Right ventricle myocardium inferior (tissue), 1 donor: ENCODE measurements around the gene SLC23A1. TPM values are rescaled to one million over a fixed set of nuclear protein-coding genes. Genes with fewer than 3 reads are reported as not detected.
"Not testable (repeated sequence)": the region's sequence is repeated elsewhere in the genome, so short reads cannot be mapped to it uniquely, and the experiment has no call there.

Experiments
- ATAC-seq: fragments of 200-7000 bp; cut with Tn5 transposase; one replicate; pipeline ENCODE4 v1.9.1; 2020; ENCODE audit warnings: mild to moderate bottlenecking, moderate library complexity
- DNase-seq: peaks from one replicate; pipeline ENCODE4 v3.0.0; 2021; ENCODE audit errors: missing footprints
- intact Hi-C: fragments of 100-400 bp; cut with DNase I; formaldehyde crosslinking; loops from one replicate; pipeline ENCODE4 v1.11.0; 2022
- total RNA-seq: library from RNA; stranded (reverse); fragmentation: NEBNext Ultra II Directional; extraction: Animal tissue kit (Norgen Biotek cat#: 25700); gene quantifications from one replicate; pipeline ENCODE4 v1.2.1, GENCODE V29; 2021
- donor health status: DM: no; HTN: yes; CAD: no; lungs with severe emphysema.

SLC23A1 gene
- total RNA-seq, 1 donor from 2014 or later: not detected

GRCh38 chr5:139345442-139345841 is 37.7 kb downstream of the SLC23A1 start:
- DNase-seq, intact Hi-C loops, ATAC-seq: not testable (repeated sequence)

DNA sequence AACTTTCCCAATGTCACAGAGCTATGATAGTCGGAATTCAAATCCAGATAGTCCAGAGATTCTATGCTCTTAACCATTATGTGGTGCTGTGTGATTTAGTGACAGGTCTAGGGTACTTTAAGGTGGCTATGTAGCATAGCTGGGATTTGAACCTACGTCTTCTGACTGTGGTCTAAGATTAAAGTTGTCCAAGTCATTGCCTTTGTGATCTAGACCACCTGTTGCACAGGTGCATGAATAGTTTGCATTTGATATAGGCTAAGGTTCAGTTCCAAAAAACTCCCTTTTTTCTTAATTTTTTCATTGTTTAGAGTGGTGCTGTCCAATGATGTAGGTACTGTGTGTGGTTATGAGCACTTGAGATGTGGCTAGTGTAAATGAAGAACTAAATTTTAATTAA is 38.9 kb downstream of the SLC23A1 start:
- ATAC-seq: no peak
- intact Hi-C loops: loop anchor here (5.0 kb wide), 1 partner anchor 767 kb away; the partner anchor contains the start of gene HSPA9
- DNase-seq: no peak

DNA sequence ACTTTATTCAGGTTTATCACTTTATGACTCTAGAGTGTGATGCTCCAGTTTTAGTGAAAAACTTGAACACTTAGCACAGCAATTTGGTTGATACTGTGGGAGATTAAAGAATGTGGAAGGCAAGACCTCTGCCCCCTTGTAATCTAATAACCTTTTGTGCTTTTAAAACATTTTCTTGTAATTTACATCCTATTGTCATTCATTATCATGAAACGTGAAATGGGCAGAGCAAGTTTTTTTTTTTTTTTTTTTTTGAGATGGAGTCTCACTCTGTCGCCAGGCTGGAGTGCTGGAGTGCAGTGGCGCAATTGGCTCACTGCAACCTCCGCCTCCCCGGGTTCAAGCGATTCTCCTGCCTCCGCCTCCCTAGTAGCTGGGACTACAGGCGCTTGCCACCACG is 39.6 kb downstream of the SLC23A1 start:
- intact Hi-C loops: loop anchor here (2.0 to 5.0 kb wide), 2 partner anchors 51 to 766 kb away; partner anchors contain the start of genes HSPA9 and PROB1
- no peak for DNase-seq
- no peak for ATAC-seq

DNA sequence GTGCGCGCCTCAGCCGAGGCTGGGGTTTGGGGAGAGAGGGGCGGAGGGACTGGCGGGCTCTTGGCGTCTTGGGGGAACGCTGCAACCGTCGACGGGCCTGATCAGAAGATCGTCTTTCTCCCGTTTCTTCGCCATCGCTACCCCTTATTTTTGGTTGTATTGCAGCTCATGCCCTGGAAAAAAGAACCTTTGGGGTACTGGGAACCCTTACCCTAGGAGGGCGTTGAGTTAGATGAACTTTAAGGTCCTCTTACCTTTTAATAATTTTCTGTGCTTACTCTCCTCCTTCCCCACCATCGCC is 40.7 kb downstream of the SLC23A1 start:
- DNase-seq (no peak), ATAC-seq (no peak)
- intact Hi-C loops: loop anchor here (2.0 to 5.0 kb wide), 2 partner anchors 52 to 765 kb away; partner anchors contain the start of genes HSPA9 and PROB1

DNA sequence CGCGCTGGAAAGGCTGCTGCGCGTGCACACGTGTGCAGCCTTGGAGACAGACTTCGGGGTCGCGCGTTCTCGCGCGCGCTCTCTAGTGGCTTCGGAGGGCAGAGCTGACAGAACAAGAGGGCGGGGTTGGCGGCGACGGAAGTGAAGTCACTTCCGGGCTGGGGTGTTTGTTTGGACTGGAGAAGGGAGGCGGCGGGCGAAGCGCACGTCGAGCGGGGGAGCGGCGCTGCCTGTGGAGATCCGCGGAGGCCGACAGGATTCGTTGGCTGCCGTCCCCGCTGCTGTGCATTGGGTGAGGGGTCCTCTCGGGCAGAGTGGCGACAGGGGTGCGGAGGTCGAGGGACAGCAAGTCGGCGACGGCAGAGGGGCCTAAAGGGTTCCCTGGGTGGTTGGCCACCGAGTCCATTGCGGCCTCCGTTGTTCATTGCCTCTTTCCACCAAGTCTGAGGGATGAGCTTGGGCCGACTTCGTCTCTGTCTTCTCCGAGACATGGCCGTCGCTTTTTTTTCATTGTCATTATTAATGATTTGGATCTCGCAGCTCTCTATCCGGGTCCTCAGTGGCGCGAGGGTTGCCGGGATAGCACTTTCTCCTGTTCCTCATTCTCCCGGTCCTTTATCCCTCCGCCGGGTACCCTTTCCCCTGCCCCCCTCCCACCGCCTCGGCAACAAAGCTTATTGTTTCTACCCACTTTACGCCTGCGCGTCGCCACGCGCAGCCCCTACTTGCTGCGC is 41.2 kb downstream of the SLC23A1 start, which contains the start of gene PAIP2:
Gene PAIP2 (plus strand): TSS at position 166 of the 734 bp plus-strand sequence. CDS start 21,931 bp downstream, outside the sequence.
- peak; percentile 100 for DNase-seq
- ATAC-seq: peak; percentile 97
- intact Hi-C loops: loop anchor here (2.0 to 5.0 kb wide), 3 partner anchors 47 to 765 kb away; partner anchors contain the start of genes HSPA9 and PROB1

DNA sequence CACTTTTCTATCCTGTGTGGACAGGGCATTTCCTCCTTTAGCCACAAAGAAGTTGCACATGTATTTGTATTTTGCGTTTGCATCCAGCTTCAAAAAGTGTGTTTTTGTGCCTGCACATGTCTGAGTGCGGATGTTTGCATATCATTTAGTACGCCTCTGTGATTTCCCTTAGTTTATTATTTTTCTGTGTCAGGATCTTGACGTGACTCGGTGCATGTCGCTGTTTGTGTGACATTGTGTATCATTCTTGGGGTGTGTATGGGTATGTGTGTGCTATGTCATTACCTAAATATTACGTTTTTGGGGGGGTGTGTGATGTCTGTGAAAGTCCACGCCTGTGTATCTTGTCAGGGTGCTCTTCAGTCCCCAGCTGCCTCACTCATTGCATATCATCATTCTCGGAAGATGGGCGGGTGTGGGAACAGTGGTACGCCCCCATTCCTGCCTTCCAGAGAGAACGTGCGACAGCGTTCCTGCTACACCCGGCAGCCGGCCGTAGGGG is 41.9 kb downstream of the SLC23A1 start:
- intact Hi-C loops: loop anchor here (2.0 to 5.0 kb wide), 2 partner anchors 46 to 764 kb away; partner anchors contain the start of gene HSPA9
- no peak for ATAC-seq
- no peak for DNase-seq

GRCh38 chr5:139340051-139340450 is 43.0 kb downstream of the SLC23A1 start:
- ATAC-seq (no peak), DNase-seq (no peak)
- intact Hi-C loops: loop anchor here (2.0 to 5.0 kb wide), 2 partner anchors 45 to 763 kb away; partner anchors contain the start of gene HSPA9

- intact Hi-C loops: loop anchor here (10.0 kb wide), 1 partner anchor 901 kb away; the partner anchor contains the start of gene REEP2
- DNase-seq (no peak), ATAC-seq (no peak)
These were observed 47.3 kb downstream of the SLC23A1 start for GRCh38 chr5:139335811-139336210.

Other genes with a start within 250 kb of the SLC23A1 start
- 46.2 TPM for gene SIL1, start 184.9 kb downstream of the SLC23A1 start, total RNA-seq
- gene MATR3, start 89.6 kb downstream of the SLC23A1 start, total RNA-seq: 120 TPM
- gene PAIP2, start 41.4 kb downstream of the SLC23A1 start, total RNA-seq: 144 TPM
- gene MZB1, start 6.6 kb upstream of the SLC23A1 start, total RNA-seq: 1.2 TPM
- 49.3 TPM for gene PROB1, start 11.8 kb upstream of the SLC23A1 start, total RNA-seq
- gene SPATA24, start 20.8 kb upstream of the SLC23A1 start, total RNA-seq: 17.2 TPM
- 7.9 TPM for gene DNAJC18, start 56.2 kb upstream of the SLC23A1 start, total RNA-seq
- 21.4 TPM for gene ECSCR, start 79.4 kb upstream of the SLC23A1 start, total RNA-seq
- not detected for gene SMIM33, start 87.7 kb upstream of the SLC23A1 start, total RNA-seq
- gene STING1, start 99.5 kb upstream of the SLC23A1 start, total RNA-seq: 47.2 TPM
- gene UBE2D2, start 178.0 kb upstream of the SLC23A1 start, total RNA-seq: 116 TPM